WTC11 (cell line): ENCODE data around the gene AARS1.
"Not testable (repeated sequence)": the region's sequence is repeated elsewhere in the genome, so short reads cannot be mapped to it uniquely, and the experiment has no call there.

ENCODE experiments used
- HMGXB4 ChIP-seq: sonication (generic); formaldehyde crosslinking; IDR thresholded peaks from 2 replicates; pipeline ENCODE4 v1.8.1; 2023; ENCODE audit warnings: mild to moderate bottlenecking, moderate library complexity, missing genetic modification reagents
- TF ChIP-seq, protein P1 (sequence below): sonication (generic); formaldehyde crosslinking; IDR thresholded peaks from 2 replicates; pipeline ENCODE4 v1.8.1; 2022; ENCODE audit warnings: low read depth, mild to moderate bottlenecking, moderate library complexity, missing genetic modification reagents, borderline replicate concordance
- TF ChIP-seq, protein P2 (sequence below): fragments of 200-600 bp; IDR thresholded peaks from 2 replicates; pipeline ENCODE4 v1.8.0; 2022; ENCODE audit warnings: antibody characterized with exemption

GRCh38 chr16:70287304-70287971 is 1.9 kb downstream of the AARS1 start:
- not testable (repeated sequence) for TF ChIP-seq HMGXB4
- TF ChIP-seq, protein P1, sequence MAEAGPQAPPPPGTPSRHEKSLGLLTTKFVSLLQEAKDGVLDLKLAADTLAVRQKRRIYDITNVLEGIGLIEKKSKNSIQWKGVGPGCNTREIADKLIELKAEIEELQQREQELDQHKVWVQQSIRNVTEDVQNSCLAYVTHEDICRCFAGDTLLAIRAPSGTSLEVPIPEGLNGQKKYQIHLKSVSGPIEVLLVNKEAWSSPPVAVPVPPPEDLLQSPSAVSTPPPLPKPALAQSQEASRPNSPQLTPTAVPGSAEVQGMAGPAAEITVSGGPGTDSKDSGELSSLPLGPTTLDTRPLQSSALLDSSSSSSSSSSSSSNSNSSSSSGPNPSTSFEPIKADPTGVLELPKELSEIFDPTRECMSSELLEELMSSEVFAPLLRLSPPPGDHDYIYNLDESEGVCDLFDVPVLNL (CRISPR knock-in tag) = not testable (repeated sequence)
- TF ChIP-seq, protein P2, sequence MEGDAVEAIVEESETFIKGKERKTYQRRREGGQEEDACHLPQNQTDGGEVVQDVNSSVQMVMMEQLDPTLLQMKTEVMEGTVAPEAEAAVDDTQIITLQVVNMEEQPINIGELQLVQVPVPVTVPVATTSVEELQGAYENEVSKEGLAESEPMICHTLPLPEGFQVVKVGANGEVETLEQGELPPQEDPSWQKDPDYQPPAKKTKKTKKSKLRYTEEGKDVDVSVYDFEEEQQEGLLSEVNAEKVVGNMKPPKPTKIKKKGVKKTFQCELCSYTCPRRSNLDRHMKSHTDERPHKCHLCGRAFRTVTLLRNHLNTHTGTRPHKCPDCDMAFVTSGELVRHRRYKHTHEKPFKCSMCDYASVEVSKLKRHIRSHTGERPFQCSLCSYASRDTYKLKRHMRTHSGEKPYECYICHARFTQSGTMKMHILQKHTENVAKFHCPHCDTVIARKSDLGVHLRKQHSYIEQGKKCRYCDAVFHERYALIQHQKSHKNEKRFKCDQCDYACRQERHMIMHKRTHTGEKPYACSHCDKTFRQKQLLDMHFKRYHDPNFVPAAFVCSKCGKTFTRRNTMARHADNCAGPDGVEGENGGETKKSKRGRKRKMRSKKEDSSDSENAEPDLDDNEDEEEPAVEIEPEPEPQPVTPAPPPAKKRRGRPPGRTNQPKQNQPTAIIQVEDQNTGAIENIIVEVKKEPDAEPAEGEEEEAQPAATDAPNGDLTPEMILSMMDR = not testable (repeated sequence)
